Fibroblast of lung (primary cell): ENCODE measurements around the gene RHBDF2. TPM values are rescaled to one million over a fixed set of nuclear protein-coding genes. Genes with fewer than 3 reads are reported as not detected.

Experiments used
- DNase-seq, 2 donors: peaks; one replicate each; pipeline versions ENCODE4 v3.0.0 to v3.0.0-alpha.2; 2010; ENCODE audit warnings: low read depth in 2 of 2
- H2AFZ ChIP-seq: 2 replicates; pipeline ENCODE4 v1.5.1; 2012; ENCODE audit warnings: low read length, control low read depth, inconsistent platforms
- H3K27ac ChIP-seq: 2 replicates; pipeline ENCODE4 v1.5.1; 2011; ENCODE audit warnings: low read length, control low read depth; ENCODE audit not compliant: insufficient read depth
- H3K27me3 ChIP-seq: 2 replicates; pipeline ENCODE4 v1.5.1; 2011; ENCODE audit warnings: mild to moderate bottlenecking, low read length; ENCODE audit not compliant: control insufficient read depth, insufficient read depth
- H3K36me3 ChIP-seq: 2 replicates; pipeline ENCODE4 v1.5.1; 2011; ENCODE audit warnings: low read length; ENCODE audit not compliant: control insufficient read depth, insufficient read depth
- H3K4me1 ChIP-seq: 2 replicates; pipeline ENCODE4 v1.5.1; 2011; ENCODE audit warnings: low read length; ENCODE audit not compliant: control insufficient read depth, insufficient read depth; ENCODE audit errors: extremely low read depth
- H3K4me2 ChIP-seq: 2 replicates; pipeline ENCODE4 v1.5.1; 2011; ENCODE audit warnings: low read length, control low read depth; ENCODE audit not compliant: insufficient read depth; ENCODE audit errors: extremely low read depth
- H3K4me3 ChIP-seq, 4 experiments: fragments of 200-600 bp in 1 of 4; sonication (generic) in 1 of 4; replicated peaks in 1 of 4; 2 replicates each; pipeline ENCODE4 v1.5.1; 2011 to 2016; ENCODE audit warnings: low read length in 4 of 4, low read depth in 3 of 4, mild to moderate bottlenecking in 3 of 4, control low read depth in 2 of 4, inconsistent platforms in 1 of 4, mixed read lengths in 1 of 4; ENCODE audit not compliant: insufficient read depth in 1 of 4; ENCODE audit errors: control extremely low read depth in 1 of 4
- H3K79me2 ChIP-seq: 2 replicates; pipeline ENCODE4 v1.5.1; 2012; ENCODE audit warnings: mild to moderate bottlenecking, low read length, inconsistent platforms; ENCODE audit not compliant: control insufficient read depth, insufficient read depth
- H3K9ac ChIP-seq: 2 replicates; pipeline ENCODE4 v1.5.1; 2011; ENCODE audit warnings: mild to moderate bottlenecking, low read length, control low read depth; ENCODE audit not compliant: insufficient read depth
- H3K9me3 ChIP-seq: 2 replicates; pipeline ENCODE4 v1.5.1; 2012; ENCODE audit warnings: low read depth, low read length; ENCODE audit not compliant: control insufficient read depth, insufficient read depth
- H4K20me1 ChIP-seq: 2 replicates; pipeline ENCODE4 v1.5.1; 2011; ENCODE audit warnings: low read length; ENCODE audit not compliant: control insufficient read depth, insufficient read depth; ENCODE audit errors: extremely low read depth
- CTCF ChIP-seq, 2 donors: IDR thresholded peaks in 1 of 2; conservative IDR thresholded peaks in 1 of 2; 1 replicate in 1 of 2; 2 replicates in 1 of 2; pipeline ENCODE4 v1.5.1; 2011 to 2012; ENCODE audit warnings: low read length in 2 of 2, control low read depth in 1 of 2, inconsistent platforms in 1 of 2, low read depth in 1 of 2, mild to moderate bottlenecking in 1 of 2
- EZH2 ChIP-seq: IDR thresholded peaks from 2 replicates; pipeline ENCODE4 v1.5.1; 2012; ENCODE audit warnings: low read length, control low read depth, mild to moderate bottlenecking; ENCODE audit errors: missing control alignments
- polyA plus RNA-seq, 2 donors: library from polyadenylated mRNA; depleted of rRNA in 1 of 2; stranded (reverse) in 1 of 2; unstranded in 1 of 2; fragments of >200 nt; gene quantifications; 2 replicates each; pipeline ENCODE4 v1.2.1, GENCODE V29; 2011 to 2012; ENCODE audit warnings: missing spikeins in 1 of 2
- total RNA-seq: library from RNA; depleted of rRNA; stranded (reverse); fragments of >200 nt; gene quantifications from 2 replicates; pipeline ENCODE4 v1.2.1, GENCODE V29; 2014

The RHBDF2 gene
- total and polyA plus RNA-seq, 2 donors (not counting 1 experiment from before 2014, with no cell fraction given) = 0.94 to 5.1 TPM

GRCh38 chr17:76453431-76453743 lies 47.8 kb downstream of the RHBDF2 start:
- H3K36me3 ChIP-seq = no peaks in the 10 kb centered on the region
- no peak overlapping the region for H3K4me3 ChIP-seq
- DNase-seq = no peak
- no peak overlapping the region for H3K27ac ChIP-seq
- no peak overlapping the region for H3K9ac ChIP-seq
- no peak overlapping the region for H2AFZ ChIP-seq
- peaks cover 25% of the 10 kb centered on the region for H3K79me2 ChIP-seq
- TF ChIP-seq CTCF (conservative IDR thresholded peaks at IDR 0.05 in 1 of 2, IDR thresholded peaks at IDR 0.05 in 1 of 2; ENCODE audit: low read depth in 1 of 2, low read length in 2 of 2) (no peak), EZH2 (no peak)
- no peaks in the 10 kb centered on the region for H3K27me3 ChIP-seq
- H3K9me3 ChIP-seq = no peaks in the 10 kb centered on the region
- H3K4me2 ChIP-seq = no peak overlapping the region
- H3K4me1 ChIP-seq = peaks cover 5% of the 10 kb centered on the region
- H4K20me1 ChIP-seq = no peaks in the 10 kb centered on the region

GRCh38 chr17:76452660-76453430 lies 48.4 kb downstream of the RHBDF2 start, which contains the start of gene UBE2O:
TSS of gene UBE2O (minus strand) at chr17:76453152. CDS start at chr17:76453141, 11 bp downstream.
- Histone ChIP-seq H3K27me3 (no peaks in the 10 kb centered on the region), H3K4me3 (peak within 1 kb of the TSS; percentile 73 to 88 (median 80)), H4K20me1 (no peaks in the 10 kb centered on the region), H3K79me2 (peaks cover 29% of the 10 kb centered on the region), H3K9me3 (no peaks in the 10 kb centered on the region), H3K4me2 (peak within 1 kb of the TSS; percentile 74), H3K36me3 (no peaks in the 10 kb centered on the region), H3K27ac (peak within 1 kb of the TSS; percentile 63), H3K9ac (peak within 1 kb of the TSS; percentile 90), H2AFZ (peak within 1 kb of the TSS; percentile 51), H3K4me1 (peaks cover 8% of the 10 kb centered on the region)
- DNase-seq = peak; percentile 80 to 82
- TF ChIP-seq CTCF (conservative IDR thresholded peaks at IDR 0.05 in 1 of 2, IDR thresholded peaks at IDR 0.05 in 1 of 2; ENCODE audit: low read depth in 1 of 2, low read length in 2 of 2) = peak; percentile 24 to 36
- TF ChIP-seq EZH2 = no peak

- H3K27me3 ChIP-seq = no peaks in the 10 kb centered on the region
- peaks cover 14% of the 10 kb centered on the region for H3K4me1 ChIP-seq
- peak overlapping the region; percentile 74 for H3K4me2 ChIP-seq
- DNase-seq = no peak
- H3K79me2 ChIP-seq = peaks cover 31% of the 10 kb centered on the region
- H3K4me3 ChIP-seq = peak overlapping the region; percentile 73 to 88 (median 80)
- peak overlapping the region; percentile 63 for H3K27ac ChIP-seq
- H3K9ac ChIP-seq = peak overlapping the region; percentile 90
- H2AFZ ChIP-seq = no peak overlapping the region
- no peak for TF ChIP-seq EZH2
- no peak for TF ChIP-seq CTCF (conservative IDR thresholded peaks at IDR 0.05 in 1 of 2, IDR thresholded peaks at IDR 0.05 in 1 of 2; ENCODE audit: low read depth in 1 of 2, low read length in 2 of 2)
- no peaks in the 10 kb centered on the region for H3K9me3 ChIP-seq
- no peaks in the 10 kb centered on the region for H3K36me3 ChIP-seq
- H4K20me1 ChIP-seq = no peaks in the 10 kb centered on the region
Observed at GRCh38 chr17:76452127-76452659, 49.0 kb downstream of the RHBDF2 start.
